Measurements from ENCODE around the gene ZNF385C. TPM values are rescaled to one million over a fixed set of nuclear protein-coding genes. Genes with fewer than 3 reads are reported as not detected.

The ZNF385C gene
- total RNA-seq, 2 donors from 2014 or later: 2.3 to 11.8 TPM

GRCh38 chr17:41988418-41988817 is 109.9 kb downstream of the ZNF385C start:
- TF ChIP-seq, protein P1, sequence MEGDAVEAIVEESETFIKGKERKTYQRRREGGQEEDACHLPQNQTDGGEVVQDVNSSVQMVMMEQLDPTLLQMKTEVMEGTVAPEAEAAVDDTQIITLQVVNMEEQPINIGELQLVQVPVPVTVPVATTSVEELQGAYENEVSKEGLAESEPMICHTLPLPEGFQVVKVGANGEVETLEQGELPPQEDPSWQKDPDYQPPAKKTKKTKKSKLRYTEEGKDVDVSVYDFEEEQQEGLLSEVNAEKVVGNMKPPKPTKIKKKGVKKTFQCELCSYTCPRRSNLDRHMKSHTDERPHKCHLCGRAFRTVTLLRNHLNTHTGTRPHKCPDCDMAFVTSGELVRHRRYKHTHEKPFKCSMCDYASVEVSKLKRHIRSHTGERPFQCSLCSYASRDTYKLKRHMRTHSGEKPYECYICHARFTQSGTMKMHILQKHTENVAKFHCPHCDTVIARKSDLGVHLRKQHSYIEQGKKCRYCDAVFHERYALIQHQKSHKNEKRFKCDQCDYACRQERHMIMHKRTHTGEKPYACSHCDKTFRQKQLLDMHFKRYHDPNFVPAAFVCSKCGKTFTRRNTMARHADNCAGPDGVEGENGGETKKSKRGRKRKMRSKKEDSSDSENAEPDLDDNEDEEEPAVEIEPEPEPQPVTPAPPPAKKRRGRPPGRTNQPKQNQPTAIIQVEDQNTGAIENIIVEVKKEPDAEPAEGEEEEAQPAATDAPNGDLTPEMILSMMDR (IDR thresholded peaks at IDR 0.05): no peak
- no peak for TF ChIP-seq POLR2A (IDR thresholded peaks at IDR 0.05)
- no peak for TF ChIP-seq POLR2AphosphoS5 (IDR thresholded peaks at IDR 0.05)
- intact Hi-C loops (cut with DNase I): no loop called here
- DNase-seq (ENCODE audit: low spot score): no peak
- Histone ChIP-seq H3K4me3 (no peak overlapping the region), H3K27me3 (replicated peaks; ENCODE audit: insufficient read depth) (no peaks in the 10 kb centered on the region), H3K27ac (no peak overlapping the region), H3K36me3 (peaks cover 6 to 10% of the 10 kb centered on the region in 2 donors), H3K9me3 (no peaks in the 10 kb centered on the region), H3K4me1 (replicated peaks) (peaks cover 6% of the 10 kb centered on the region)
- 90% methylated on average over 2 of the region's 2 CpGs for WGBS

DNA sequence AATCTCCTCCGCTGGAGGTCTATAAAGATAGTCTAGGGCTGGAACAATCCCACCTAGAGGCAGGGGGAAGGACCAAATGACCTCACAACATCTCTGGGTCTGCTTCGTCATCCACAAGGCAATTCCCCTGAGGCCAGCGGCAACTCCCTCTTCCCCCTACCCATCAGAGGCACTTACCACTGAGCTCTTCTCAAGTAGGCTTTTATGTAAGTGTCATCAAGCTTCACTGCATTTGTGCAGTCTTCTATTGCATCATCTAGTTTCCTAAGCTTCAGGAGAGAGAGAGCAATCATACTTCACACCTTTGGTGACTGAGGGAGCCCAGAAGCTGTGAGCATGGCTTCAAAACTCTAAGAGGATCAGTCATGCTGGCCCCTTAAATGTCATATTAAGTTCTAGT is 110.6 kb downstream of the ZNF385C start:
- H3K36me3 ChIP-seq: peaks cover 6 to 10% of the 10 kb centered on the region in 2 donors
- TF ChIP-seq, protein P1 (IDR thresholded peaks at IDR 0.05): no peak
- no peak for TF ChIP-seq POLR2A (IDR thresholded peaks at IDR 0.05)
- no peak for TF ChIP-seq POLR2AphosphoS5 (IDR thresholded peaks at IDR 0.05)
- WGBS: 80% methylated on average over 3 of the region's 3 CpGs
- H3K27me3 ChIP-seq (replicated peaks; ENCODE audit: insufficient read depth): no peaks in the 10 kb centered on the region
- H3K27ac ChIP-seq: no peak overlapping the region
- H3K4me1 ChIP-seq (replicated peaks): peaks cover 2% of the 10 kb centered on the region
- no peak for DNase-seq (ENCODE audit: low spot score)
- intact Hi-C loops (cut with DNase I): no loop called here
- H3K9me3 ChIP-seq: no peaks in the 10 kb centered on the region
- H3K4me3 ChIP-seq: no peak overlapping the region

- Histone ChIP-seq H3K27ac (no peak overlapping the region), H3K36me3 (peaks cover 6 to 10% of the 10 kb centered on the region in 2 donors), H3K4me1 (replicated peaks) (no peaks in the 10 kb centered on the region), H3K9me3 (no peaks in the 10 kb centered on the region), H3K4me3 (no peak overlapping the region), H3K27me3 (replicated peaks; ENCODE audit: insufficient read depth) (no peaks in the 10 kb centered on the region)
- DNase-seq (ENCODE audit: low spot score): no peak
- TF ChIP-seq POLR2AphosphoS5 (IDR thresholded peaks at IDR 0.05) (no peak), POLR2A (IDR thresholded peaks at IDR 0.05) (no peak)
- TF ChIP-seq, protein P1 (IDR thresholded peaks at IDR 0.05): no peak
- WGBS: 100% methylated on average over 1 of the region's 1 CpG
- intact Hi-C loops (cut with DNase I): no loop called here
Observed at GRCh38 chr17:41986634-41987033, 111.6 kb downstream of the ZNF385C start.

- TF ChIP-seq POLR2AphosphoS5 (IDR thresholded peaks at IDR 0.05): no peak
- TF ChIP-seq POLR2A (IDR thresholded peaks at IDR 0.05): no peak
- TF ChIP-seq, protein P1 (IDR thresholded peaks at IDR 0.05): no peak
- Histone ChIP-seq H3K4me1 (replicated peaks) (no peaks in the 10 kb centered on the region), H3K4me3 (no peak overlapping the region), H3K36me3 (peaks cover 6 to 11% of the 10 kb centered on the region in 2 donors), H3K27me3 (replicated peaks; ENCODE audit: insufficient read depth) (no peaks in the 10 kb centered on the region), H3K27ac (no peak overlapping the region), H3K9me3 (no peaks in the 10 kb centered on the region)
- intact Hi-C loops (cut with DNase I): no loop called here
- 91% methylated on average over 8 of the region's 8 CpGs for WGBS
- no peak for DNase-seq (ENCODE audit: low spot score)
Observed at GRCh38 chr17:41985919-41986318, 112.4 kb downstream of the ZNF385C start.

DNA sequence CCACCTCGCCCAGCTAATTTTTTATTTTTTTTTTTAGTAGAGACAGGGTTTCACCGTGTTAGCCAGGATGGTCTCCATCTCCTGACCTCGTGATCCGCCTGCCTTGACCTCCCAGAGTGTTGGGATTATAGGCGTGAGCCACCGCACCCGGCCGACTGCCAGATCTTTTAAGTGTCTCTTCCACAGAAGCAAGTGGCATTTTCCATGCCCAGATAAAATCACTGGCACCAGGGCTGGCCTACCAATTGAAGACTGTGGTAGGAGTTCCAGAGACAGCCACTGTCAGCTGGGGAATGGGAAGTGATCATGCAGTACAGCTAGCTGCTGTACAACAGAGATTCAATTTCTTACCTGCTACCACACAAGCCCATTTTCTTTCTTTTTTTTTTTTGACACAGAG is 113.8 kb downstream of the ZNF385C start:
- Histone ChIP-seq H3K4me1 (replicated peaks) (no peaks in the 10 kb centered on the region), H3K4me3 (no peak overlapping the region), H3K27me3 (replicated peaks; ENCODE audit: insufficient read depth) (no peaks in the 10 kb centered on the region), H3K36me3 (peaks cover 14% of the 10 kb centered on the region in 2 donors), H3K27ac (no peak overlapping the region), H3K9me3 (no peaks in the 10 kb centered on the region)
- intact Hi-C loops (cut with DNase I): no loop called here
- no peak for TF ChIP-seq POLR2AphosphoS5 (IDR thresholded peaks at IDR 0.05)
- TF ChIP-seq, protein P1 (IDR thresholded peaks at IDR 0.05): no peak
- TF ChIP-seq POLR2A (IDR thresholded peaks at IDR 0.05): no peak
- 95% methylated on average over 8 of the region's 8 CpGs for WGBS
- DNase-seq (ENCODE audit: low spot score): no peak

Data from prostate gland (tissue), 2 donors.